HepG2 (cell line): Measurements from ENCODE around the gene WEE1. TPM values are rescaled to one million over a fixed set of nuclear protein-coding genes. Genes with fewer than 3 reads are reported as not detected.

Experiments used
- AGO1 ChIP-seq: fragments of 200-400 bp; formaldehyde crosslinking; IDR thresholded peaks from 2 replicates; pipeline ENCODE4 v1.6.1; 2017; ENCODE audit warnings: mild to moderate bottlenecking, low read depth, low read length, moderate library complexity; ENCODE audit not compliant: poor library complexity, severe bottlenecking
- ARNT ChIP-seq: fragments of 450-650 bp; IDR thresholded peaks from 2 replicates; pipeline ENCODE4 v1.6.1; 2017
- DR1 ChIP-seq: sonication (generic); formaldehyde crosslinking; IDR thresholded peaks from 2 replicates; pipeline ENCODE4 v1.8.0; 2021; ENCODE audit warnings: mild to moderate bottlenecking, missing genetic modification reagents, inconsistent platforms
- EHMT2 ChIP-seq: fragments of 200-600 bp; sonication (generic); IDR thresholded peaks from 2 replicates; pipeline ENCODE4 v1.7.0; 2017; ENCODE audit warnings: antibody characterized with exemption, low read depth, low read length, borderline replicate concordance
- FOXO4 ChIP-seq: sonication (generic); formaldehyde crosslinking; conservative IDR thresholded peaks from 2 replicates; pipeline ENCODE4 v1.8.1; 2023; ENCODE audit warnings: missing genetic modification reagents
- MYNN ChIP-seq: sonication (generic); formaldehyde crosslinking; IDR thresholded peaks from 2 replicates; pipeline ENCODE4 v1.4.0; 2020; ENCODE audit warnings: mild to moderate bottlenecking, low read depth, missing genetic modification reagents
- NR2F1 ChIP-seq, 2 experiments: fragments of 450-650 bp in 1 of 2; formaldehyde crosslinking in 1 of 2; IDR thresholded peaks; 2 replicates each; pipeline versions ENCODE4 v1.5.0 to v1.6.1; 2016 to 2020; ENCODE audit warnings: mild to moderate bottlenecking in 1 of 2, missing compliant biosample characterization in 1 of 2, missing genetic modification reagents in 1 of 2, moderate library complexity in 1 of 2
- NR2F6 ChIP-seq, 2 experiments: IDR thresholded peaks; 2 replicates each; pipeline ENCODE4 v1.6.1; 2016; ENCODE audit warnings: antibody characterized with exemption in 1 of 2, mild to moderate bottlenecking in 1 of 2
- PCBP1 ChIP-seq: fragments of 200-400 bp; formaldehyde crosslinking; IDR thresholded peaks from 2 replicates; pipeline ENCODE4 v1.6.1; 2017; ENCODE audit warnings: mild to moderate bottlenecking, low read depth, low read length, borderline replicate concordance
- POLR2A ChIP-seq, 2 experiments: IDR thresholded peaks; 2 replicates each; pipeline ENCODE4 v1.6.1; 2011; ENCODE audit warnings: low read depth in 2 of 2, low read length in 2 of 2, mild to moderate bottlenecking in 1 of 2, moderate library complexity in 1 of 2; ENCODE audit not compliant: insufficient read depth in 1 of 2
- PTBP1 ChIP-seq: fragments of 200-400 bp; formaldehyde crosslinking; IDR thresholded peaks from 2 replicates; pipeline ENCODE4 v1.6.1; 2018; ENCODE audit warnings: low read length, low read depth; ENCODE audit not compliant: poor library complexity, severe bottlenecking
- RNF2 ChIP-seq: fragments of 450-650 bp; conservative IDR thresholded peaks from 2 replicates; pipeline ENCODE4 v1.6.1; 2016; ENCODE audit warnings: low read depth
- SMYD3 ChIP-seq: sonication (generic); formaldehyde crosslinking; IDR thresholded peaks from 2 replicates; pipeline ENCODE4 v1.8.1; 2023; ENCODE audit warnings: mild to moderate bottlenecking, missing genetic modification reagents
- SP2 ChIP-seq: sonication (generic); formaldehyde crosslinking; IDR thresholded peaks from 2 replicates; pipeline ENCODE4 v1.5.1; 2020; ENCODE audit warnings: mild to moderate bottlenecking, missing genetic modification reagents
- SUZ12 ChIP-seq: fragments of 150-350 bp; IDR thresholded peaks from 2 replicates; pipeline ENCODE4 v1.6.1; 2014; ENCODE audit warnings: low read depth, low read length
- ZBTB20 ChIP-seq: sonication (generic); formaldehyde crosslinking; IDR thresholded peaks from 2 replicates; pipeline ENCODE4 v1.8.1; 2023; ENCODE audit warnings: missing genetic modification reagents, low read depth, mild to moderate bottlenecking, borderline replicate concordance
- ZBTB4 ChIP-seq: sonication (generic); formaldehyde crosslinking; IDR thresholded peaks from 2 replicates; pipeline ENCODE4 v1.4.0; 2020; ENCODE audit warnings: missing genetic modification reagents, mild to moderate bottlenecking, borderline replicate concordance
- ZC3H13 ChIP-seq: sonication (generic); formaldehyde crosslinking; IDR thresholded peaks from 2 replicates; pipeline ENCODE4 v1.8.1; 2023; ENCODE audit warnings: mild to moderate bottlenecking, missing genetic modification reagents, moderate library complexity
- ZFP36 ChIP-seq: fragments of 150-350 bp; IDR thresholded peaks from 2 replicates; pipeline ENCODE4 v1.6.1; 2018; ENCODE audit warnings: borderline replicate concordance, low read length, low read depth; ENCODE audit not compliant: partially characterized antibody
- ZNF383 ChIP-seq: sonication (generic); formaldehyde crosslinking; IDR thresholded peaks from 2 replicates; pipeline ENCODE4 v1.4.0; 2020; ENCODE audit warnings: missing genetic modification reagents, mild to moderate bottlenecking, borderline replicate concordance
- ZNF510 ChIP-seq: sonication (generic); formaldehyde crosslinking; IDR thresholded peaks from 2 replicates; pipeline ENCODE4 v1.4.0; 2020; ENCODE audit warnings: low read depth, mild to moderate bottlenecking, missing genetic modification reagents
- ZNF589 ChIP-seq: sonication (generic); formaldehyde crosslinking; conservative IDR thresholded peaks from 2 replicates; pipeline ENCODE4 v1.8.0; 2022; ENCODE audit warnings: mild to moderate bottlenecking, moderate library complexity, missing genetic modification reagents
- ZNF746 ChIP-seq: sonication (generic); formaldehyde crosslinking; IDR thresholded peaks from 2 replicates; pipeline ENCODE4 v1.8.0; 2022; ENCODE audit warnings: mild to moderate bottlenecking, missing genetic modification reagents
- ZNF792 ChIP-seq: IDR thresholded peaks from 2 replicates; pipeline ENCODE4 v1.6.1; 2016
- ZNF83 ChIP-seq: sonication (generic); formaldehyde crosslinking; IDR thresholded peaks from 2 replicates; pipeline ENCODE4 v1.4.0; 2020; ENCODE audit warnings: missing genetic modification reagents, mild to moderate bottlenecking, borderline replicate concordance
- ZNF878 ChIP-seq: sonication (generic); formaldehyde crosslinking; IDR thresholded peaks from 2 replicates; pipeline ENCODE4 v1.8.1; 2023; ENCODE audit warnings: mild to moderate bottlenecking, missing genetic modification reagents, moderate library complexity
- ZSCAN21 ChIP-seq: sonication (generic); formaldehyde crosslinking; IDR thresholded peaks from 2 replicates; pipeline ENCODE4 v1.8.0; 2022; ENCODE audit warnings: mild to moderate bottlenecking, missing genetic modification reagents, moderate library complexity, borderline replicate concordance
- polyA plus RNA-seq, 8 experiments: library from polyadenylated mRNA; depleted of rRNA in 3 of 8; stranded (reverse) in 7 of 8; unstranded in 1 of 8; fragments of >200 nt; fragmentation: Illumina TruSeq in 4 of 8; extraction: Trizol in 4 of 8; gene quantifications; 2 replicates each; pipeline versions ENCODE4 v1.2.1 to v1.2.3, GENCODE V29; 2011 to 2016; ENCODE audit warnings: low read depth in 4 of 8, missing spikeins in 1 of 8, mixed read lengths in 1 of 8; ENCODE audit not compliant: insufficient read depth in 1 of 8
- total RNA-seq, 5 experiments: library from RNA; depleted of rRNA; stranded (reverse); fragments of >200 nt; fragmentation: Illumina TruSeq; extraction: Trizol; gene quantifications; 2 replicates each; pipeline ENCODE4 v1.2.3, GENCODE V29; 2016; ENCODE audit warnings: low read depth in 1 of 5

WEE1 gene
- total and polyA plus RNA-seq, 2 of the 13 experiments (the other 11 are each of a cell fraction or from before 2014, with no cell fraction given): 31.4 to 63.7 TPM

DNA sequence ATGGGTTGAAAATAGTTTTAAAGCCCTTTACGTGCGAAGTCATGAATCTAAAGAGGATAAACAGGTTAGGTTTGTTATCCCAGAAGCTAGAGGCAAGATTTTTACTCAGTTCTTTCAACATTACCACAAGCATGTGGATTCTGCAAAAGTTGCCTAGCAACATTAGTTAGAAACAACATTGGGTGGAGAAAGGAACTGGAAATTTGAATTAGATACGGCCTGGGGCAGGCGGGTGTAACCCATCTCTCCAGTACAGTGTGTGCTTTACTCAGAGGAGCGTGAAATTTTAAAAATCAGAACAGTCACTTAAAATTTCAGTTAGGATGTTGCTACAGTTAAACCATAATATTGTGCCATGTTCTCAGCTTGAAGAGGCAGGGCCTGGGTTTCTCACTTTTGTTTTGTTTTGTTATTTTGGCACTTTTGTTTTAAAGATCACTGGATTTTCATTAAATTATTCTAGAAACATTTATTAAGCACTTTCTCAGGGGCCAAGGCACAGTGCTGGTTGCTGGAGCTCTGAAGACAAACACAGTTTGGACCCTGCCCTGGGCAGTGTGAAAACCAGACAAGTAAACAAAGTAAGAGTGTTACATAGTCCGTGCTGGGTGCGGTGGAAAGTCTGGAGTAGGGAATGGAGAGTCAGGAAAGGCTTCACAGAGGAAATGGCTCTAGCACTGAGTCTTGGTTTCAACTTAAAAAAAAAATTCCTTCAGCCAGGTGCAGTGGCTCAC lies 4.4 kb upstream of the WEE1 start (continued):
- TF ChIP-seq ZBTB4 (CRISPR knock-in tag): no peak
- no peak for TF ChIP-seq RNF2
- TF ChIP-seq ZFP36: no peak
- TF ChIP-seq ZSCAN21 (CRISPR knock-in tag): peak; percentile 54; the same call in 1 of the 2 replicates
- peak; percentile 42; the same call in 1 of the 2 replicates for TF ChIP-seq ZNF746 (CRISPR knock-in tag)
- TF ChIP-seq PCBP1: no peak
- TF ChIP-seq ZNF510: no peak
- TF ChIP-seq ZNF383 (CRISPR knock-in tag): no peak
- TF ChIP-seq ZNF792 (CRISPR knock-in tag): no peak; the same call in 1 of the 2 replicates
- TF ChIP-seq EHMT2: no peak; the same call in 1 of the 2 replicates
- no peak for TF ChIP-seq SP2 (CRISPR knock-in tag)
- TF ChIP-seq NR2F1 (CRISPR knock-in tag; IDR thresholded peaks at IDR 0.05): no peak
- TF ChIP-seq ZNF83: no peak
- peak; percentile 83; the same call in 1 of the 2 replicates for TF ChIP-seq SMYD3 (CRISPR knock-in tag)
- no peak for TF ChIP-seq MYNN (CRISPR knock-in tag)
- no peak for TF ChIP-seq PTBP1
- no peak for TF ChIP-seq SUZ12
- no peak for TF ChIP-seq AGO1
- TF ChIP-seq NR2F6 (IDR thresholded peaks at IDR 0.05): peak; percentile 55; the same call in 1 of the 2 replicates
- TF ChIP-seq NR2F6 (CRISPR knock-in tag; IDR thresholded peaks at IDR 0.05): 0 out of 2 replicates have a peak, but pooled peaks have one; percentile 39
- TF ChIP-seq POLR2A (IDR thresholded peaks at IDR 0.05; ENCODE audit: insufficient read depth in 1 of 2, low read depth in 2 of 2, low read length in 2 of 2): peak; percentile 60 to 83; a peak in 1 of 4 replicates
- TF ChIP-seq ZBTB20 (CRISPR knock-in tag): peak; percentile 52; the same call in 1 of the 2 replicates
- no peak for TF ChIP-seq ARNT
- no peak for TF ChIP-seq DR1
- TF ChIP-seq FOXO4: no peak
- TF ChIP-seq ZC3H13 (CRISPR knock-in tag): peak; percentile 74; the same call in 1 of the 2 replicates
- TF ChIP-seq ZNF878 (CRISPR knock-in tag): peak; percentile 90; the same call in 1 of the 2 replicates
- no peak for TF ChIP-seq ZNF589 (CRISPR knock-in tag)
